Activated CD8-positive, alpha-beta memory T cell treated with anti-CD3 and anti-CD28 coated beads, Interleukin-2, amount 50 U/mL, for 24 hours (primary cell): ENCODE data around the gene ALDH6A1.

ENCODE experiments used
- DNase-seq: peaks from one replicate; pipeline ENCODE4 v3.0.0-alpha.2; 2020; ENCODE audit errors: extremely low read depth

ALDH6A1 gene

GRCh38 chr14:74049876-74050495, 34.3 kb downstream of the ALDH6A1 start:
- no peak for DNase-seq

- no peak for DNase-seq
Measured at GRCh38 chr14:74048281-74048680, 36.0 kb downstream of the ALDH6A1 start.

- no peak for DNase-seq
Measured at GRCh38 chr14:74045522-74045921, 38.7 kb downstream of the ALDH6A1 start.

- DNase-seq: no peak
Measured at GRCh38 chr14:74042296-74042695, 42.0 kb downstream of the ALDH6A1 start.

- no peak for DNase-seq
Measured at GRCh38 chr14:74038020-74038859, 46.0 kb downstream of the ALDH6A1 start.

GRCh38 chr14:74035556-74035955, 48.7 kb downstream of the ALDH6A1 start:
- DNase-seq: no peak

- no peak for DNase-seq
Measured at GRCh38 chr14:74034572-74034971, 49.7 kb downstream of the ALDH6A1 start.

- DNase-seq: no peak
Measured at GRCh38 chr14:74029136-74029535, 55.1 kb downstream of the ALDH6A1 start.

GRCh38 chr14:74022346-74022745, 61.9 kb downstream of the ALDH6A1 start:
- no peak for DNase-seq

GRCh38 chr14:74019408-74020137, 64.7 kb downstream of the ALDH6A1 start:
- no peak for DNase-seq

GRCh38 chr14:74018586-74019407, 65.5 kb downstream of the ALDH6A1 start, which contains the start of the genes BBOF1 and ENTPD5:
BBOF1 (plus strand) TSS chr14:74019349; CDS start chr14:74019479, 130 bp downstream.
ENTPD5 (minus strand) TSS chr14:74019288; CDS start chr14:73988102, 31,186 bp downstream.
- peak; percentile 55 for DNase-seq

GRCh38 chr14:74018174-74018585, 66.1 kb downstream of the ALDH6A1 start:
- no peak for DNase-seq

GRCh38 chr14:74015963-74016362, 68.3 kb downstream of the ALDH6A1 start:
- no peak for DNase-seq

- DNase-seq: no peak
Measured at GRCh38 chr14:74015176-74015575, 69.1 kb downstream of the ALDH6A1 start.

- DNase-seq: no peak
Measured at GRCh38 chr14:74014299-74014698, 70.0 kb downstream of the ALDH6A1 start.

- DNase-seq: no peak
Measured at GRCh38 chr14:74008843-74009499, 75.3 kb downstream of the ALDH6A1 start.
